Stimulated activated CD8-positive, alpha-beta memory T cell treated with anti-CD3 and anti-CD28 coated beads, Interleukin-4, amount 100 ng/mL, for 4 hours (primary cell): Measurements from ENCODE around the gene UBR3.
"Not testable (repeated sequence)": the region's sequence is repeated elsewhere in the genome, so short reads cannot be mapped to it uniquely, and the experiment has no call there.

Experiments used
- DNase-seq, 2 donors: peaks; one replicate each; pipeline ENCODE4 v3.0.0-alpha.2; 2020; ENCODE audit warnings: low read depth in 2 of 2, low spot score in 1 of 2

UBR3 gene

GRCh38 chr2:169822036-169822435 is 5.2 kb upstream of the UBR3 start:
- no peak for DNase-seq

GRCh38 chr2:169822785-169823392 is 4.4 kb upstream of the UBR3 start:
- no peak for DNase-seq

- no peak for DNase-seq
These were observed 3.3 kb upstream of the UBR3 start for GRCh38 chr2:169823996-169824372.

- peak; percentile 39 to 53 for DNase-seq
These were observed 2.6 kb upstream of the UBR3 start, which contains the start of gene METTL5 for GRCh38 chr2:169824373-169825333. TSS of gene METTL5 (minus strand) at chr2:169824905. CDS start at chr2:169824597, 308 bp downstream.

GRCh38 chr2:169828141-169828811 is 1.0 kb downstream of the UBR3 start:
- peak; percentile 20 to 26 for DNase-seq

GRCh38 chr2:169834401-169834800 is 7.1 kb downstream of the UBR3 start:
- no peak for DNase-seq

GRCh38 chr2:169838743-169839489 is 11.7 kb downstream of the UBR3 start:
- DNase-seq, result no peak

GRCh38 chr2:169839954-169840746 is 12.9 kb downstream of the UBR3 start:
- no peak for DNase-seq

GRCh38 chr2:169840747-169841142 is 13.5 kb downstream of the UBR3 start:
- DNase-seq, result no peak

GRCh38 chr2:169841625-169842024 is 14.4 kb downstream of the UBR3 start:
- DNase-seq, result not testable (repeated sequence)

- no peak for DNase-seq
These were observed 17.8 kb downstream of the UBR3 start for GRCh38 chr2:169845016-169845415.

GRCh38 chr2:169848959-169849693 is 21.9 kb downstream of the UBR3 start:
- not testable (repeated sequence) for DNase-seq

- no peak for DNase-seq
These were observed 22.5 kb downstream of the UBR3 start for GRCh38 chr2:169849710-169850109.

GRCh38 chr2:169853041-169853668 is 25.9 kb downstream of the UBR3 start:
- no peak for DNase-seq

GRCh38 chr2:169855281-169856258 is 28.3 kb downstream of the UBR3 start:
- DNase-seq, result not testable (repeated sequence)

GRCh38 chr2:169859423-169859822 is 32.2 kb downstream of the UBR3 start:
- DNase-seq, result no peak

GRCh38 chr2:169860149-169860548 is 32.9 kb downstream of the UBR3 start:
- no peak for DNase-seq

- no peak for DNase-seq
These were observed 35.6 kb downstream of the UBR3 start for GRCh38 chr2:169862816-169863215.
